Activated naive CD4-positive, alpha-beta T cell treated with anti-CD3 and anti-CD28 coated beads for 36 hours (primary cell): ENCODE results near the gene CD40LG. TPM values are rescaled to one million over a fixed set of nuclear protein-coding genes. Genes with fewer than 3 reads are reported as not detected.

ENCODE experiments used
- CTCF ChIA-PET: fragments of 350-600 bp; sonication (Branson Sonifier 250); formaldehyde crosslinking; loops from one replicate; lab custom pipeline; 2021; ENCODE audit warnings: antibody characterized with exemption; lab: Charles Lee
- DNase-seq: peaks from one replicate; pipeline ENCODE4 v3.0.0-alpha.2; 2020
- H3K27ac Mint-ChIP-seq: one replicate; pipeline ENCODE4 v1.8.0; 2021; ENCODE audit warnings: mild to moderate bottlenecking, mixed read lengths
- H3K27me3 Mint-ChIP-seq: one replicate; pipeline ENCODE4 v1.8.0; 2021; ENCODE audit warnings: low read depth, mixed read lengths
- H3K36me3 Mint-ChIP-seq: one replicate; pipeline ENCODE4 v1.8.0; 2021; ENCODE audit warnings: low read depth, mixed read lengths
- H3K4me1 Mint-ChIP-seq: one replicate; pipeline ENCODE4 v1.8.0; 2021; ENCODE audit warnings: low read depth, mixed read lengths
- H3K4me3 Mint-ChIP-seq: one replicate; pipeline ENCODE4 v1.8.0; 2021; ENCODE audit warnings: mild to moderate bottlenecking, moderate library complexity, mixed read lengths
- H3K9me3 Mint-ChIP-seq: one replicate; pipeline ENCODE4 v1.8.0; 2021; ENCODE audit warnings: mixed read lengths
- intact Hi-C: fragments of 100-400 bp; cut with micrococcal nuclease; formaldehyde crosslinking; loops from one replicate; pipeline ENCODE4 v1.15.1; 2023
- total RNA-seq, 2 experiments: library from RNA; stranded (reverse); gene quantifications; one replicate each; pipeline ENCODE4 v1.2.3, GENCODE V29; 2021

CD40LG gene
- total RNA-seq, 2 experiments from 2014 or later, result 121 to 122 TPM

DNA sequence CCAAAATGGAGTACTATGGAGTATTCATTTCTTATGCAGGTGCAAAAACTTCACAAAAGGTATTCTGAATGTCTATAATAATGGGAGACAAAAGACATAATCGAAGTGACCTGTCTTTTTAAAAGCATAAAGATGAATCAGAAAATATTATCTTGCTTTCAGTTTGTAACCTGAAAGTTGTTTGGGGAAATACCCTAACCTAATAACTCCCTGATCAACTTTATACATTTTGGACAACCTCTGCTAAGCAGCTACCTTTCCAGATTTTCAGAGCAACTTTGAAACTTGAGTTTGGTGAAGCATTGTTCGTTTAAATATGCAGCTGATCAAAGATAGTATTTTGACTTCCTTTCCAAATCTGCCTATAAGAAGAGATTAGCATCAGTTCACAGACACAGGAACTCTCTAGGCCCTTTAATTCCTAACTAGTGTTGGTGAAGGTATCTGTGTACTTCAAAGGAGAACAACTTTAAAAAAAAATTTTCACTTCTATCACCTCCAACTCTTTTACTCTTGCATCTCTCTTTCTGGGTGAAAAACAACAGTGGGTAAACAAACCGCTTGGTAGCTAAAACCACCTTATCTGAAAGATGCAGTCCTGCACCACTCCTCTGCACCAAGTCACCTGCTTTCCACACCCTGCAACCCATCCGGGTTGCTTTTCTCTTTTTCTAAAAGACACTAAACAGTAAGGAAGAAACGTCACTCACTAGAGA lies 26.5 kb downstream of the CD40LG start:
- no peaks in the 10 kb centered on the region for H3K9me3 Mint-ChIP-seq
- peaks cover 91% of the 10 kb centered on the region for H3K4me1 Mint-ChIP-seq
- no peaks in the 10 kb centered on the region for H3K27me3 Mint-ChIP-seq
- intact Hi-C loops, result no loop called here
- CTCF ChIA-PET, result interaction anchor here (0.8 to 1.2 kb wide), 4 partner anchors 14 to 52 kb away, joined by 3 to 5 read pairs (median 4); no protein-coding TSS in a partner anchor
- H3K27ac Mint-ChIP-seq, result peak overlapping the region; percentile 82
- no peak for DNase-seq
- peaks cover 44% of the 10 kb centered on the region for H3K36me3 Mint-ChIP-seq
- H3K4me3 Mint-ChIP-seq, result peak overlapping the region; percentile 21

DNA sequence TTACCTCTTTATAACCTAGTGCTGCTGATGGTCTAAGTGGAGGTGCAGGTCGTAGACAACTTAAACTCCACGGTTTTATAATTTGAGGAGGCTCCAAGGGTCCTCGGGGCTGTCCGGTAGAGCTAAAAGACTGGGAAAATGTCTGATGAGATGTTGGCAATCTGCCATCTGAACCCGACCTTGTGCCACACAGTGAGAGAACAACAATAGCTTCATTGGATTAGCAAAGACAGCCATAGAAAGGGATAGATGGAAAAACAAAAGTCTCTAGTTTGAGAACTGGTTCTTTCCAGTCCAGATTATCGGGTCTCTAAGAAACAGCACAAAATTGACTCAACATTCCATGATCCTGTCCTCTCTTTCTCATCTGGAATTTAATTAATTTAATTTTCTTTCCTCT lies 31.6 kb downstream of the CD40LG start:
- intact Hi-C loops, result no loop called here
- DNase-seq, result no peak
- H3K36me3 Mint-ChIP-seq, result peaks cover 29% of the 10 kb centered on the region
- CTCF ChIA-PET, result interaction anchor here (1.1 kb wide), 1 partner anchor 81 kb away, joined by 5 read pairs; no protein-coding TSS in a partner anchor
- H3K27me3 Mint-ChIP-seq, result no peaks in the 10 kb centered on the region
- H3K4me1 Mint-ChIP-seq, result peaks cover 57% of the 10 kb centered on the region
- H3K4me3 Mint-ChIP-seq, result no peak overlapping the region
- H3K27ac Mint-ChIP-seq, result no peak overlapping the region
- H3K9me3 Mint-ChIP-seq, result no peaks in the 10 kb centered on the region

DNA sequence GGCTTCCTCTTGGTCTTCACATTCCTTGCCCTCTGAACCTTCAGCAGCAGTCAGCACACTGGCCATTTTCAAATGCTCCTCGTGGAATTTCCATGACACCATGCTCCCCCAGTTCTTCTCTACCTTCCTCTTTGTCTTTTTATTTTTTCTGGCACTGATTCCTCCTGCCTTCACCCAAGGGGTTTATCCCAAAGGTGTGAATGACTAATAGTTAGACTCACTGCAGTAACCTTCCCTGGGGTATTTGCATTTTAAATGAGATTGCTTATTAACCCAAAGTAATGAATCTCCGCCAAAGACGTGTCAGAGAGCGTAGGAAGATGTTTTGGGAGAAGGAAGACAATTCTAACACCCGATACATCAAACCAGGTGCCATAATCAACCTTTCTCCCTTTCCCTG lies 36.2 kb downstream of the CD40LG start:
- H3K9me3 Mint-ChIP-seq, result no peaks in the 10 kb centered on the region
- no peak for DNase-seq
- peaks cover 35% of the 10 kb centered on the region for H3K4me1 Mint-ChIP-seq
- CTCF ChIA-PET, result no interaction called here
- H3K36me3 Mint-ChIP-seq, result peaks cover 21% of the 10 kb centered on the region
- no peak overlapping the region for H3K4me3 Mint-ChIP-seq
- intact Hi-C loops, result no loop called here
- no peaks in the 10 kb centered on the region for H3K27me3 Mint-ChIP-seq
- no peak overlapping the region for H3K27ac Mint-ChIP-seq

DNA sequence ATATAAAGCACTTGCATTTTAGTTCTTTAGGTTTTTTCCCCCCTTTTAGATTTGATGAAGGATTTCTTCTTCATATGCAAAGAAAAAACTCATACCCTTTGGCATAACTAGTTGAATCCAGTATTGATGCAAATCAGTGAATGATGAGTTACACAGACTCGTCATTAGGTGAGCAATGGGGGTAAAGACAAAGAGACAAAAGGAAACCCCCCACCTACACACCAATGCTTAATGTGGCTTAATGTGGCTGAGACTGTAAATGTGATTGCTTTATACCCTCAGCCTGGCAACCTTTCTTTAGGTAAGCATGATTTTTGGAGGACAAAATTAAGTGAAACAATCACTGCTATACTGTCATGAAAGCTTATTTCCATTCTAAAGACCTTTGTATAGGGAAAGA lies 39.5 kb downstream of the CD40LG start:
- peaks cover 51% of the 10 kb centered on the region for H3K4me1 Mint-ChIP-seq
- peak overlapping the region; percentile 93 for H3K27ac Mint-ChIP-seq
- peaks cover 13% of the 10 kb centered on the region for H3K36me3 Mint-ChIP-seq
- H3K9me3 Mint-ChIP-seq, result no peaks in the 10 kb centered on the region
- CTCF ChIA-PET, result no interaction called here
- peak; percentile 75 for DNase-seq
- H3K27me3 Mint-ChIP-seq, result no peaks in the 10 kb centered on the region
- no peak overlapping the region for H3K4me3 Mint-ChIP-seq
- intact Hi-C loops, result loop anchor here (1.0 to 5.0 kb wide), 4 partner anchors 14 to 345 kb away; partner anchors contain the start of gene GPR101

DNA sequence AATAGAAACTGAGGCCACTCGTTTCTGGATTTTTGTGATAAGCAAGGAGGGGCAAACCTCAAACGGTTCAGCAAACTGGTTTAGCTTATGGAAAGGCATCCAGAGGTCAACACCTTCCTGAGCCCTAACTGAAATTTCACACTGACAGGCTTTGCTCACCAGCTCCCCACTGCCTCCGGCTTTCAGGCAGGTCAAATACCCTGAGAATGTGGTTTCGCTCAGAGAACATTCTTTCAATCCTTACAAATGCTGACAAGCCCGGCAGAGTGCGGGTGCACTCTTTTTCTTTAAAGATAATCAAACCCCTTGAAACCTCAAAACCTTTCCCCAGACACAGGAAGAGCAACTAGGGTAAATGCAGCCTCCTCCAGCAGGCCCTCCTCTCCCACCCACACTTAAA lies 41.5 kb downstream of the CD40LG start:
- Mint-ChIP-seq H3K9me3 (no peaks in the 10 kb centered on the region), H3K27me3 (no peaks in the 10 kb centered on the region), H3K4me1 (peaks cover 64% of the 10 kb centered on the region), H3K36me3 (peaks cover 12% of the 10 kb centered on the region), H3K27ac (peak overlapping the region; percentile 82), H3K4me3 (peak overlapping the region; percentile 42)
- CTCF ChIA-PET, result interaction anchor here (0.5 to 1.2 kb wide), 2 partner anchors 32 to 444 kb away, joined by 3 to 4 read pairs; no protein-coding TSS in a partner anchor
- intact Hi-C loops, result loop anchor here (5.0 kb wide), 1 partner anchor 343 kb away; the partner anchor contains the start of gene GPR101
- DNase-seq, result peak; percentile 15

DNA sequence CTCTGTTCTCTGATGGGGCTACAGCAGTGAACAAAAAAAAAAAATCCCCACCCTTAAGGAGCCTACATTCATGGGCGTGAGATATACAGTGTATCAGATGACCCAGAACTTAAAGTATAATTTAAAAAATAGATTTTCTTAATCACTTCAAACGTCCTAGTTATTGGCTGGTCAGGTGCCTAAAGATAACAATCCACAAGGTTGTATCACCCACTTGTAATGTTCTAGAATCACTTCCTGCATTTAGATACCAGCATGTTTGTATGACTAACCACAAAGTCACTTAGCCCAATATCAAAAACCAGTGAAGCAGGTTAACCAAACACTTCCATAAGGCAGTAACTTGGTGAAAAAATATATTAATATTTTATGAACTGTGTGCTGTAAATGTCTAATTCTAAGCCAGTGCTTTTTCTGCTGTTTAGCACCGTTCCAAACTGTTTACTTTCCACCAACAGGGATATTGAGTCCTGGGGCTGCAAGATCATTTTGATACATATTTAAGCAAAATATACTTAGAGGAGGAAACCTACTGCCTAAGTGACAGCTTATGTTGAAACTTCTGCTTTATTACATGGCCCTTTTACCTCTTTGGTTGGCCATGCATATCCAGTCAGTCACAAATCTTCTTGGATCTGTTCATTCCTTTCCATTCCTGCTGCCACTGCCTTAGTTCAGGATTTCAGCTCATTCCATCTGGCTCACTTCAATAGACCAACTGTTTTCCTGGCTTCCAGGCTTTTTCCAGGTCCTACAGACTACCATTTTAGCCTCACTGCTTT lies 43.3 kb downstream of the CD40LG start:
- Mint-ChIP-seq H3K36me3 (peaks cover 9% of the 10 kb centered on the region), H3K9me3 (no peaks in the 10 kb centered on the region), H3K4me1 (peaks cover 80% of the 10 kb centered on the region), H3K4me3 (no peak overlapping the region), H3K27ac (peak overlapping the region; percentile 87), H3K27me3 (no peaks in the 10 kb centered on the region)
- no peak for DNase-seq
- CTCF ChIA-PET, result interaction anchor here (0.6 to 1.1 kb wide), 2 partner anchors 83 to 119 kb away, joined by 3 read pairs; no protein-coding TSS in a partner anchor
- intact Hi-C loops, result loop anchor here (10.0 kb wide), 2 partner anchors 436 to 706 kb away; partner anchors contain the start of genes MAP7D3 and SLC9A6

DNA sequence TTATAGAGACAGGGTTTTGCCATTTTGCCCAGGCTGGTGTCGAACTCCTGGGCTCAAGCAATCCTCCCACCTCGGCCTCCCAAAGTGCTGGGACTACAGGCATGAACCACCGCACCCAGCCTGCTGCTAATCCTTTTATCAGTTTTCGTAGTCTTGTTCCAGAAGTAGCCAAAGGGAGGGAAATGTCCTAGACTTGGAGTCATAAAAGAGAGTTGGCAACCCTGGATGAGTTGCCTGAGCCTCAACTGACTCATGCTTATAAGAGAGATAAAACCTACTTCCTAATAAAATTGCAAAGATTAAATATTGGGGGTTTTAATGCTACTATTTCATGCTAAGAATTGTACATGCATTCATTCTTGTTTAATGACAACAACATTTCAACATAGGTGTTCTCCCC lies 44.3 kb downstream of the CD40LG start:
- intact Hi-C loops, result loop anchor here (10.0 kb wide), 2 partner anchors 437 to 707 kb away; partner anchors contain the start of genes MAP7D3 and SLC9A6
- CTCF ChIA-PET, result no interaction called here
- Mint-ChIP-seq H3K4me1 (peaks cover 84% of the 10 kb centered on the region), H3K36me3 (peaks cover 10% of the 10 kb centered on the region), H3K27me3 (no peaks in the 10 kb centered on the region), H3K4me3 (no peak overlapping the region), H3K27ac (peak overlapping the region; percentile 56), H3K9me3 (no peaks in the 10 kb centered on the region)
- DNase-seq, result no peak

DNA sequence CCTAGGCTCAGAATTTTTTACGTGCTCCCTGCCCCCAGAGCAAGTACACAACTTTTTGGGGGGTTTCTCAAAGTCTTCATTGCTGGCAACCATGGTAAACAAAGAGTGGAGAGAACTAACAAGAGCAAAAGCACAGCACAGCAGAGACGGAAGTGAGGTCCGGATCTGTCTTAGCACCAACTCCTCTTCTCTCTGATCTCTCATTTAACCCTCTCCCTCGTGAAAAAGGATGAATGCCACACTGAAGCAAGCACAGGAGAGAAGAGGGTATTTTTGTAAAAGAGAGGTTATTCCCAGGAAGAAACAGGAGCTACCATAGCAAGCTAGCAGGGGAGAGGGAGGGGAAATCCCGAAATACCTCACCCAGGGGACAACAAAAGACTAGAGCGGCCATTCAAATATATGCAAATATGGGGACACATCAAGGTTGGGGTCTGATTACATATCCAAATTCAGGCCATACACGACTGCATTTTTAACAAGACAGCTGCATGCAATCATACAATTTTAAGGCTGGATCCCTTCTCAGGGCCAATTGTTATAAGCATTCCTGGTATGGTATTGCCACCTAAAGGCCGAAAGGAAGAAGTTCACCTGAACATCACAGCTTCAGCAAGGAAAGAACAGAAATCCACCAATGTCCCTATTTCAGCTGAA lies 46.6 kb downstream of the CD40LG start:
- CTCF ChIA-PET, result interaction anchor here (0.9 to 4.5 kb wide), 18 partner anchors 12 to 358 kb away, joined by 3 to 53 read pairs (median 4); no protein-coding TSS in a partner anchor
- Mint-ChIP-seq H3K27ac (peak overlapping the region; percentile 99), H3K27me3 (no peaks in the 10 kb centered on the region), H3K36me3 (peaks cover 24% of the 10 kb centered on the region), H3K4me3 (peak overlapping the region; percentile 76), H3K4me1 (peaks cover 73% of the 10 kb centered on the region), H3K9me3 (peaks cover 3% of the 10 kb centered on the region)
- DNase-seq, result peak; percentile 45
- intact Hi-C loops, result loop anchor here (1.0 to 10.0 kb wide), 9 partner anchors 15 to 710 kb away; partner anchors contain the start of genes HTATSF1, MAP7D3 and SLC9A6

DNA sequence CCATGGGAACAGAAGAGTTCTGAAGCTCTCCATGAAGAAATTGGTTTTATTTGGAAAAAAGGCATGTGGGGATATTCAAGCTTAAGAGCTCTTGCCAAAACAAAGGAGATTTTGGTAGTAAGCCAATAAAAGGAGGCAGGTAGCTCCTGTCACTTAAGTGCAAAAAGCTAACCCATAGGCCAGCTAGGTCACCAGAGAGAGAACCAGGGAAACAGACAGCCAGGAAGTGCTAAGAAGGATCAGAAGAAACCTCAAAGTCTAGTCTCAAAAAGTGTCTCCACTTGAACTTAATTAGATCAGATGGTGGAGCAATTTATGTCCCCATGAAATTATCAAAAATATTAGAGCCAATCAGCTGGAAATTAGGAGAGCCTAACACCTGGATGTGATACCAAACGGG lies 49.2 kb downstream of the CD40LG start:
- peaks cover 10% of the 10 kb centered on the region for H3K9me3 Mint-ChIP-seq
- no peak overlapping the region for H3K4me3 Mint-ChIP-seq
- CTCF ChIA-PET, result interaction anchor here (0.6 to 4.5 kb wide), 5 partner anchors 9 to 454 kb away, joined by 3 to 53 read pairs (median 6); no protein-coding TSS in a partner anchor

DNA sequence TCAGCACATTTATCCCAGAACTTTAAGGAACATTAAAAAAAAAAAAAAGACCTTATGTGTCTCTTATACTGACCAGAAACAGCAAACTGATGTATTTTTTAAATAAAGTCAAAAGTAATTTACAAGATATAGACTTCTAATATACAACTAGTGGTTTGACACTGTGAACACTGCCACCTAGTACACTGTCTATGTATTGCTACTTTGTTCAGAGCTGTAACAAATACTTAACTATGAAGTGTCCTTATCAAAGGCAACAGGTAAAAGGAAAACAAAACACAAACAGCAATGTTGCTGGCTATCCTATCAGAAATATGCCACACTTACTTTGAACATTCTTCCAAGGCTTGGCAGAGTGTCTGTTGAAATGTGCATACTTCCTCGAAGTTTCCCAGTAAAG lies 60.4 kb downstream of the CD40LG start:
- no peaks in the 10 kb centered on the region for H3K9me3 Mint-ChIP-seq
- DNase-seq, result no peak
- H3K4me1 Mint-ChIP-seq, result peaks cover 60% of the 10 kb centered on the region
- CTCF ChIA-PET, result interaction anchor here (0.6 to 1.4 kb wide), 12 partner anchors 11 to 680 kb away, joined by 3 to 7 read pairs (median 4); no protein-coding TSS in a partner anchor
- intact Hi-C loops, result loop anchor here (1.0 to 5.0 kb wide), 2 partner anchors 100 to 211 kb away; partner anchors contain the start of gene HTATSF1
- no peaks in the 10 kb centered on the region for H3K27me3 Mint-ChIP-seq
- peaks cover 25% of the 10 kb centered on the region for H3K36me3 Mint-ChIP-seq
- peak overlapping the region; percentile 53 for H3K27ac Mint-ChIP-seq
- H3K4me3 Mint-ChIP-seq, result no peak overlapping the region

More for the DNA sequence above, 49.2 kb downstream of the CD40LG start:
- DNase-seq, result no peak
- intact Hi-C loops, result loop anchor here (10.0 kb wide), 2 partner anchors 442 to 712 kb away; partner anchors contain the start of genes MAP7D3 and SLC9A6
- H3K36me3 Mint-ChIP-seq, result peaks cover 32% of the 10 kb centered on the region
- no peaks in the 10 kb centered on the region for H3K27me3 Mint-ChIP-seq
- H3K27ac Mint-ChIP-seq, result peak overlapping the region; percentile 83
- H3K4me1 Mint-ChIP-seq, result peaks cover 49% of the 10 kb centered on the region
